Measurements from ENCODE around the gene CORO2B.

Gene CORO2B, protein sequence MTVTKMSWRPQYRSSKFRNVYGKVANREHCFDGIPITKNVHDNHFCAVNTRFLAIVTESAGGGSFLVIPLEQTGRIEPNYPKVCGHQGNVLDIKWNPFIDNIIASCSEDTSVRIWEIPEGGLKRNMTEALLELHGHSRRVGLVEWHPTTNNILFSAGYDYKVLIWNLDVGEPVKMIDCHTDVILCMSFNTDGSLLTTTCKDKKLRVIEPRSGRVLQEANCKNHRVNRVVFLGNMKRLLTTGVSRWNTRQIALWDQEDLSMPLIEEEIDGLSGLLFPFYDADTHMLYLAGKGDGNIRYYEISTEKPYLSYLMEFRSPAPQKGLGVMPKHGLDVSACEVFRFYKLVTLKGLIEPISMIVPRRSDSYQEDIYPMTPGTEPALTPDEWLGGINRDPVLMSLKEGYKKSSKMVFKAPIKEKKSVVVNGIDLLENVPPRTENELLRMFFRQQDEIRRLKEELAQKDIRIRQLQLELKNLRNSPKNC

DNA sequence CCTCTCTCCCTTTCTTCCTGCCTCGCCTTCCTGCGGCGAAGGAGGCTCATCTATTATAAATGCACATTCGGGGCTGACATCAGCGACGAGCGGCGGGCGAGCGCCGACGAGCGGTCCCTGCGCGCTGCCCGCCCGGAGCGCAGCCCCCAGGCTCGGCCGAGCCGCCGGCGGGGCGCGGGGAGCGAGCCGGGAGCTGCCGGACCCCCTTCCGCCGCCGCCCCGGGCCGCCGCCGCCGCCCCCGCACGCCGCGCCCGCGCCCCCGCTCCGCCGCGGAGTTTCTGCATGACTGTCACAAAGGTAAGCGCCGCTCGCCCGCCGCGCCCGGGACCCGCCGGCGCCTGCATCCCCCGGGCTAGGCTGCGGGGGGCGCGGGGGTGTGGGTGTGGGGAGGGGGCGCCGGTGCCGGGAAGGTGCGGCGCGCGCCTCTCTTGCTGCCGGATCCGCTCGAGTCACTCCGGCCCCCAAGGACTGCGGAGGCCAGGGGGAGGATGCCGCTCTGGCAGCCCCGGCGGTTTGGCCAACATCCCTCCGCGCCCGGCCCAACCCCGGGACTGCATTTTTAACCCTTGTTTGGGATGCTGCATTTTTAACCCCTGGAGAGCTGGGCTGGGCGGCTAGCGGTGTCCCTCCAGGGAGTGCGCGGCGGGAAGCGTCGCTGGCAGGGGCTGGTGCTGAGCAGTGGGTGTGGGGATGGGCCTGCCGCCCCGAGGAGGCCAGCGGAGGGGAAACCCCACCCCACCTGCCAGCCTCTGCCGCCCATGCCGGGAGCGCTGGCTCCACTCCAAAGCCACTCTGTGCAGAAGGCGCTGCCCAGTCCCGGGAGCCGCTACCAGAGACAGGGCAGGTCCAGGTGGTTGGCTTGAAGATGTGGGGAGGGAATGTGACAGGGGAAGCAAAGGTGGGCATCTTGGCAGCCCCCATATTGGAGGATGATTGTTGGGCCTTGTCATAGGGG lies at the start of gene CORO2B:
Gene CORO2B (plus strand): TSS at position 14 of the 956 bp plus-strand sequence. CDS start 270 bp downstream, at position 284.
- peak; percentile 85 for DNase-seq

GRCh38 chr15:68531387-68532179 lies 47.2 kb upstream of the CORO2B start:
- no peak for DNase-seq

DNA sequence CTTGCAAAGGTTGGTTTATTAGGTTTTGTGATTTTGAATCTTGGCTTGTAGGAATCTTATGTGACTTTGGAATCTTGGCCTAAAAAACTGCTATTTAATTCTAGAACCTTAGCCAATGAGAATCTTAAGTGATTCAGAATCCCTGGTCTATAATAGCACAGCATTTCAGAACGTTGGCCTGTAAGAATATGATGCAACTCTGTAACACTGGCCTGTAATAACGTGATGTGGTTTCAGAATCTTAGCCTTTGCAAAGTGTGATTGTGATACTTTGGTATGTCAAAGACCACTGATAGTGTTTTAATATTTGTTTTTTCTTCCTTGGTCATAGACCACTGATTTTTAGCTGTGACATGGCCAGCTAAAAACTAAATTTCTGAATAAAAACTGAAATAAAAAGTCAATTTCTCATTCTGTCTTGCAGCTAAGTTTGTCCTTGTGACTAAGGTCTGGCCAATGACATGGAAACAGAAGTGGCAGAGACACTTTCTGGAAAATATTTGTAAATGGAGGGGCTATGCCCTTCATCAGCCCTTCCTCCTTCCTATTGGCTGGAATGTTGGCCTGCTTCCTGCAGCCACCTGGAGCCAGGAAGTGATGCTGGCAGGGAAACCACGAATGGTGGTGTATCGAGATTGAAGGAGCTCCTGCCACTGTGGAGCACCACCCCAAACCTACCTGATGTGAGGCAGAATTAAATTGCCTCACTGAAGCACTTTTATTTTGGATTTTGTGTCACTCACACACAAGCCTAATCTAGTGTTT lies 42.3 kb upstream of the CORO2B start:
- DNase-seq, result no peak

GRCh38 chr15:68537097-68537496 lies 41.7 kb upstream of the CORO2B start:
- DNase-seq, result no peak

DNA sequence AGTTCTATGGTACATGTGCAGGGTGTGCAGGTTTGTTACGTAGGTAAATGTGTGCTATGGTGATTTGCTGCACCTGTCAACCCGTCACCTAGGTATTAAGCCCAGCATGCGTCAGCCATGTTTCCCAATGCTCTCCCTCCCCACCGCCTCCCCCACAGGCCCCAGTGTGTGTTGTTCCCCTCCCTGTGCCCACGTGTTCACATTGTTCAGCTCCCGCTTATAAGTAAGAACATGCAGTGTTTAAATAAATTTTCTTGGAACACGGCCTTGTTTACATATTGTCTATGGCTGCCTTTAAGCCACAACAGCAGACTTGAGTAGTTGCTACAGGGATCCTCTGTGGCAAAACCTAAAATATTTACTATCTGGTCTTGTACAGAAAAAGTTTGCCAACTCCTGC lies 41.3 kb upstream of the CORO2B start:
- no peak for DNase-seq

GRCh38 chr15:68538311-68538710 lies 40.5 kb upstream of the CORO2B start:
- no peak for DNase-seq

GRCh38 chr15:68541743-68542142 lies 37.0 kb upstream of the CORO2B start:
- DNase-seq, result no peak

DNA sequence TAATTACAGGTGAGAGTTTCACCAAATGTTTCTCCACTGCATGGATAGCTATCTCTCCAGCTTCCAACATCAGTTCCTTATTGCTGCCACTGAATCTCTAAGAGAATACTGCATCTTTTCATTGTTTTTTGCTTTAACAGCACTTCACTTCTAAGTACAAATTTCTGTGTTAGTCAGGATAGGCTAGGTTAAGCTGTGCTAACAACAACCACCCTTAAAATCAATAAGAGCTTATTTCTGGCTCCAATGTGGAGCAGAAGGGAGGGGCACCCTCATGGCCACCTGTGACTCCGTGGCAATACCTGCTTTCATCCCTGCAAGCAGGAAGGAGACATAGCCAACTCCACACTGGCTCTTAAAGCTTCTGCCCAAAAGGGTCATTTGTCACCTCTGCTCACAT lies 36.4 kb upstream of the CORO2B start:
- no peak for DNase-seq

DNA sequence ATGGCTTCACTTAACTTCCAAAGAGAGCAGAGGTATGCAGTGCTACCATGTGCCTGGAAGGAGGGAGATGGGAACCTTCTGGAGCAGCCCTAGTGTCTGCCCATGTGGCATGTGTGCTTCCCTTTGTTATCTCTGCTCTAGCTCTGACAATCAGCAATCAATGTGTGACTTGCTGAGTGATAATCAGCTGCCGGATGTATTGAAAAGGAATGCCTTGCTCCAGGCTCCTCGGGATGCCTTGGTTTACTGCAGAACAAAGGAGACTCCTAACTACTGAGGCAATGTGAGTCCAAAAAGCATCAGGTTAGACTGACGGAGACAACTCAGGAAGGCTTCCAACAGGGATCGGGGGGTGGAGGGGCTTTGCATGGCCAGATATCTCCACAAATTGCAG lies 36.0 kb upstream of the CORO2B start:
- DNase-seq, result no peak

DNA sequence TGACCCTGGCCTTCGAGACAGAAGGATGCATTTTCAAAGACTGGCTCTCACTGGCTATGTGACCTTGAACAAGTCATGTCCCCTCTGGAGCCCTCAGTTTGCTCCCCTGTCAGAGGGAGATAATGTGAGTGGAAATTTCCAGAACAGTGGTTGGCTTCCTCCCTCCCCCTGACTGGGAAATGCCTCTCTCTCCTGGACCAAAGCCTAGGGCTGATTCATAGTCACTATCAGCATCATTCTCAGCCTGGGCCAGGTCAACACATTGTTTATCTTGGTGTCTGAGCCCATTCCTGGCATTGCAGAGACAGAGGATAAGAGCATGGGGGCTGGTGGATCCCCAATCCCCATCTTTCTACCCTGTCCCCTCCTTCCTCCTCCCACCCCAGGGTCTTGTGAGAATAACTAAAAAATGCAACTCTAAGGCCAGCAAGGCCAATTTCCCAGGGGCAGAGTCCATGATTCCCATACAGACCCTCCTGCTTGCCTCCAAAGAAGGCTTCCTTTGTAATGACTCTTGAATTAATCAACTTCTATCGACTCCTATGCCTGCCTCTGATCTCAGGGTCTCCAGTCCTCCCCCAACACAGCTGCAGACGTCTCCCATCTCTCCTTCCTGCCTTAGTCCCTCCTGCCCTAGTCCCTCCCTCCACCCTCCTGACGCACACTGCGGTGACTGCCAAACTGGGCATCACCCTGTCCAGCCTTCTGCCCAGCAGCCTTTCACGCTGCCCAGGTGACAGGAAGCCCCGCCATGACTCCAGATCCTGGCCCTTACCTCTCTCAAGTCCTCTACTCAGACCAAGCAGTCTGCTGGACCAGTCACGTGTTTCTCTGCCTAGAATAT lies 35.4 kb upstream of the CORO2B start:
- DNase-seq, result no peak

- no peak for DNase-seq
Observed at GRCh38 chr15:68546318-68546717, 32.5 kb upstream of the CORO2B start.

GRCh38 chr15:68548364-68548763 lies 30.4 kb upstream of the CORO2B start:
- no peak for DNase-seq

- DNase-seq, result no peak
Observed at GRCh38 chr15:68550004-68550403, 28.8 kb upstream of the CORO2B start.

DNA sequence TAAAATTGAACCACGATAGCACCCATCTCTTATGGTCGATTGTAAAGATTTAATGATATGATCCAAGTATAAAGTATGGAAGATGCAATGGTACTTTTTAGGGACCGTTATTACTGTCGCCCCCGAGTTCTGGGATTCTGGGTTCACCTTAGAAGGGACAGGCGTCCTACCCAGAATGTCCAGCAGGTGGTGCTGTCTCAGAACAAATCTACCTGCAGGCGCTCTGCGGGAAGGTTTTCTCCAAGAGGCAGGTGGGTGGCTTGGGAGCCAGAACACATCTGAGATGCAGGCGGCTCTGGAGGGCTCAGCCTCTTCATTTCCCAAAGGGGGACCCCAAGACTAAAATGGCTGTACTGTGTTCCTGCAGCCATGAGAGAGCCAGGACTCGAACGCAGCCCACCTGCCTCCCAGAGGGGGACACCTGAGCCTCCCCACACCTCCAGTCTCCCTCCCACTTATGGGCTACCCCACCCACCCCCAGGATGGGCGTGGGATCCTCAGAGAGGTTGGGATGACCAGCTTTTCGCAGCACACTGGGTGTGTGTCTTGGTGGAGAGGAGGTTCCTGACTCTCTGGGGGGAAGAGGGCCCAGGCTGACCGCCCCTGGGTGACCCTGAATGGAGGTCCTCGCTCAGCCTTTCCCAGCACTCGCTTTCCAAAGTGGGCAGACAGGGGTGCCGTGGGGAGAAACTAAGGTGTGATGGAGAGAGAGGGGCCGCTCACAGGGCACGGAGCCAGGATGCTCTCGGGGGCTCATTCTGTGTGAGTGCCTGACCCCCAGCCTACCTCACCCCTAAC lies 28.1 kb upstream of the CORO2B start:
- DNase-seq, result peak; percentile 78

DNA sequence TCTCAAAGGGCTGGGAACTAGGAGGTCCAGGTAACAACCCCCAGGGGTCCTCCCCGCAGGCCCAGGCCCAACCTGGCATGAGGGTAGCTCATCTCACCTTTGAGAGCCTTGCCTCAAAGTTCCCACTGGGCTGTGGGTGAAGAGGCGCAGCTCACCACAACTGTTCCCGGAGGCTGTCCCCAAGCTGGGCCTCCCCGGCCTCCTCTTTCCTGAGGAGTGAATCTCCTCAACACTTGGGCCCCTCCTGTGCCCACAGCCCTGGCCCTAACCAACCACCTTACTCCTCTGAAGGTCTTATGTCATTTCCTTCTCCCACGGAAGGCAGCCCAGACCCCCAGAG lies 27.5 kb upstream of the CORO2B start:
- no peak for DNase-seq

DNA sequence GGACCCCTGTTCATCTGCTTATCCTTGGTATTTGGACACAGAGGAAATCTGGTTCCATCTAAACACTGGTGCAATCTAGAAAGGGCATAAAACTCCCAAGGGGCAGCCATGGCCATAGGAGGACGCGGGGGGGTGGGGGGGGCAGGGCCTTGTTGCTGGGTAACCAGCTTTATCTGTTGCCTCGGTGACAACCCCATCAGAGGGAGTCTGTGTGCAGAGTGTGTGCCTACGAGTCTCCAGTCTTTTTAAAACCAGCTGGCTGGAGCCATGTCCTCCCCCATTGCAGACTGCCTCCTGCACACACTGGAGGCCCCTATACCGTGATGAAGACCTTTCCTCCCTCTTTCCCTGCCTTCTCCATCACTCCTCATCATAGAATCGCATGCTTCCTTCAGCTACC lies 26.4 kb upstream of the CORO2B start:
- DNase-seq, result peak; percentile 13

- DNase-seq, result peak; percentile 16
Observed at GRCh38 chr15:68552773-68553172, 26.0 kb upstream of the CORO2B start.

DNA sequence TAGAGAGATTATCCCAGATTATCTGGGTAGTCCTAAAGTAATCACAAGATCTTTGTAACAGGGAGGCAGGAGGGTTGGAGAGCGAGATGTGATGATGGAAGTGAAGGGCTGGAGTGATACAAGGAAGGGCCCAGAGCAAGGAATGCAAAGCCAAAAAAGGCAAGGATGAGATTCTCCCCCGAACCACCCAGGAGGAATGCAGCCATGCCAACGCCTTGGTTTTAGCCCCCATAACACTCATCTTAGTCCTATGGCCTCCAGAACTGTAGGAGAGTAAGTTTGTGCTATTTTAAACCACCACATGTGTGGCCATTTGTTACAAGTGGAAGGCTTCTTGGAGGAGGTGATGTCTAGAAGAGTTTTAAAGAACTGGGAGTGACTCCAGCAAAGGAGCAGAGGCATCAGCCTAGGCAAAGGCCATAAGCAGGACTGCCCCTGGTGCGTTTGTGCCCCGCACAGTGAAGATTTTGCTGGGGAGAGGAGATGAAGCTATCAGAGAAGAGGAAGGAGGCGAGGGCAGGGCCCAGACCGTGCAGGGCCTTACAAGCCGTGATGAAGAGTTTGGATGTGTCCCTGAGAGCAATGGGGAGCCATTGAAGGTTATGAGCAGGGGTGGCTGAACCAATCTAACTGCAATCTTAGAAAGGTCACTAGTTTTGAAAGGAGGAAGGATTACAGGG lies 25.3 kb upstream of the CORO2B start:
- no peak for DNase-seq

GRCh38 chr15:68553994-68554720 lies 24.6 kb upstream of the CORO2B start:
- DNase-seq, result peak; percentile 86

All from retina (tissue), 1 donor.